Epithelial cell of esophagus (primary cell): Measurements from ENCODE around the gene INSM1.

Experiments used
- DNase-seq: peaks from one replicate; pipeline ENCODE4 v3.0.0; 2010; ENCODE audit warnings: low read depth
- H3K4me3 ChIP-seq: 2 replicates; pipeline ENCODE4 v1.5.1; 2011; ENCODE audit warnings: mild to moderate bottlenecking, low read length, control low read depth
- TF ChIP-seq, protein P1 (sequence below): IDR thresholded peaks from 2 replicates; pipeline ENCODE4 v1.5.1; 2011; ENCODE audit warnings: low read depth, mild to moderate bottlenecking, low read length, control low read depth, inconsistent platforms; ENCODE audit not compliant: insufficient read depth; ENCODE audit errors: missing control alignments

Gene INSM1

DNA sequence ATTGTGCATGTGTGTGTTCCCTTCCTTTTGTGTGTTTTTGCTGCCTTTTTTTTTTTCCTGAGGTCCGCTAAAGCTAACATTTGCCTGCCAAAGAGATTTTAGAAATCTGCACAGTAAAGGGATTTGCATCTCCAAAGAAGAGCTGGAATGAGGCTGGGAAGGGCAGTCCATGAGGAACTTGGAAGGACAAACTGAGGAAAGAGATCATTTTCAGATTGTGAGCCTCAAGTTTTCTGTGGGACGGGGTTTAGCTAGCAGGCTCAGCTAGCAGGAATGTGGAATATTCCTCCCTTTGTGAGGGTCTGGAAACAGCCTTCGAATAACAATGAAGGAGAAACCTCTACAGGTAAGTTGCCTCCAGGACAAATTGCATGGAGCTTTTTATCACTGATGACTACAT, 3.8 kb downstream of the INSM1 start:
- TF ChIP-seq, protein P1, sequence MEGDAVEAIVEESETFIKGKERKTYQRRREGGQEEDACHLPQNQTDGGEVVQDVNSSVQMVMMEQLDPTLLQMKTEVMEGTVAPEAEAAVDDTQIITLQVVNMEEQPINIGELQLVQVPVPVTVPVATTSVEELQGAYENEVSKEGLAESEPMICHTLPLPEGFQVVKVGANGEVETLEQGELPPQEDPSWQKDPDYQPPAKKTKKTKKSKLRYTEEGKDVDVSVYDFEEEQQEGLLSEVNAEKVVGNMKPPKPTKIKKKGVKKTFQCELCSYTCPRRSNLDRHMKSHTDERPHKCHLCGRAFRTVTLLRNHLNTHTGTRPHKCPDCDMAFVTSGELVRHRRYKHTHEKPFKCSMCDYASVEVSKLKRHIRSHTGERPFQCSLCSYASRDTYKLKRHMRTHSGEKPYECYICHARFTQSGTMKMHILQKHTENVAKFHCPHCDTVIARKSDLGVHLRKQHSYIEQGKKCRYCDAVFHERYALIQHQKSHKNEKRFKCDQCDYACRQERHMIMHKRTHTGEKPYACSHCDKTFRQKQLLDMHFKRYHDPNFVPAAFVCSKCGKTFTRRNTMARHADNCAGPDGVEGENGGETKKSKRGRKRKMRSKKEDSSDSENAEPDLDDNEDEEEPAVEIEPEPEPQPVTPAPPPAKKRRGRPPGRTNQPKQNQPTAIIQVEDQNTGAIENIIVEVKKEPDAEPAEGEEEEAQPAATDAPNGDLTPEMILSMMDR: no peak
- DNase-seq: no peak
- H3K4me3 ChIP-seq: no peak overlapping the region

DNA sequence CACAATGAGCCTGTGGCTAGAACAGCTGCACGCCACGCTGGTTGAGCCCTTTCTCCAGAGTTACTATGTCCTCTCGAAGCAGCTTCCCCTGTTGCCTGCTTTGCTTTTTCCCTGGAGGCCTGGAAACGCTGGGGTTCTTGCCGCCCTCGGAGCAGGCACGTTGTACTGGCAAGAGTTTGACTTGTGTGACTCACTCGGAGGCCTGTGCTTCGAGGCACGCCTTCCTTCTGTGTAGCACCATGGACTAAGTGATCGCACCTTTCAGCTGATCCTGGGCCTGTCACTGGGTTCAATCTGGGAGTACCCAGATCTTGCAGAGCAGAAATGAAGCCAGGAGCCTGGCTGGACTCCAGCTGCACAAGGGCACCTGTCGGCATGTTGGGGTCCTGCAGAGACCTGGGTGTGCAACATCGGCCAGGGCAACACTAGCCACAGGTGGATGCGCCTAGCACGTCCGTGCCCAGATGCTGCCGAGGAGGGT, 5.2 kb downstream of the INSM1 start:
- H3K4me3 ChIP-seq: no peak overlapping the region
- TF ChIP-seq, protein P1: no peak
- DNase-seq: peak; percentile 66

DNA sequence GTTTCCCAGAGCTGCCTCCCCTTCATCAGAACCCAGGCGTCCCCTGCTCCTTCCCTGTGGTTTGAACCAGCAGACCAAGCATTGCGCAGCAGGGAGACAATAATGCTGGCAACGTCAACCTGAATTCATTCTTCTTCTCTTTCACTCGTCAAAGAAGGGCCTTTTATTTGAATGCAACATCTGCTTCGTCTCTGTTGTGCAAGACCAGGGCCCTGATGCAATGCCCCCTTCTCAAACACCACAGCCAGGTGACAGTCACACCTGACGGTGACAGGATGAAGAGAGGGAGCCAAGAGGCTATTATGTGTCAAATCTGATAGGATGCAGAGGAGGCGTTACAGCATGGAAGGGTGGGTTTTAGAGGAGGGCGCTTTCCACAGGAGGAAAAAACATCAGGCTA, 8.0 kb downstream of the INSM1 start:
- H3K4me3 ChIP-seq: no peak overlapping the region
- TF ChIP-seq, protein P1: no peak
- DNase-seq: no peak

DNA sequence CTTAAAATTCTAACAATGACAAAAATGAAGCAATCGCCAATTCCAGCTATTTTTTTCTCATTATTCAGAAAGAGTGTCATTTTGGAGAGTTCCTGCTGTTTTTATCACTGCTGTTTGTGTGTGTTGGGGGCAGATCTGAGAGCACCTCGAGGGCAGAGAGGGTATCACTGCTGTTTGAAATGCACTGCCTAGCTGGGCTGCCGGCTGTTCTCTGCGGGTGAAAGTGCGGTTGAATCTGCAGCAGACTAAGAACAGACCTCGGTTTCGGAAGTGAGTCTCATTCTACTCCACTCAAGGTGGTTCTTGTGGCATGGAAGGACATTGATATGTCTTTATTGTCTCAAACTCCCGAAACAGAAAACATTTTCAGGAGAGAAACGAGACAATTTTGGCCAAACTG, 18.3 kb downstream of the INSM1 start:
- TF ChIP-seq, protein P1: no peak
- DNase-seq: no peak
- H3K4me3 ChIP-seq: no peak overlapping the region

DNA sequence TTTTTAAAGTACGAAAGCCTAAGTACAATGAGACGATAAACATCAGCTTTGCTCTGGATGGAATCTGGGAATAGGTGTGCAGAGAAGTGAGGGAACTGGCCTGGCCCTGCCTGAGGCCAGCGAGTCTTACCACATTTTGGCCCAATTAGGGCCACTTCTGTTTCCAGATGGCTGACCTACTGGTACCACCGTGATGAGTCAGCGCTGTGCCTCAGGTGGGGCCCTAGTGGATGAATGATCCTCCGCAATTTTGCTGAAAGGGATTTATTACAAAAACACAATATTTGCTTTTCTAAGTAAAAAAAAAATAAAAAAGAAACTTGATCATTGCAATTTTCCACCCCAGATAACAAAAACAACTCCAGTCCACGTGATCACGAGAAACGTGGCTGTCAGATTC, 22.5 kb downstream of the INSM1 start:
- TF ChIP-seq, protein P1: no peak
- DNase-seq: no peak

DNA sequence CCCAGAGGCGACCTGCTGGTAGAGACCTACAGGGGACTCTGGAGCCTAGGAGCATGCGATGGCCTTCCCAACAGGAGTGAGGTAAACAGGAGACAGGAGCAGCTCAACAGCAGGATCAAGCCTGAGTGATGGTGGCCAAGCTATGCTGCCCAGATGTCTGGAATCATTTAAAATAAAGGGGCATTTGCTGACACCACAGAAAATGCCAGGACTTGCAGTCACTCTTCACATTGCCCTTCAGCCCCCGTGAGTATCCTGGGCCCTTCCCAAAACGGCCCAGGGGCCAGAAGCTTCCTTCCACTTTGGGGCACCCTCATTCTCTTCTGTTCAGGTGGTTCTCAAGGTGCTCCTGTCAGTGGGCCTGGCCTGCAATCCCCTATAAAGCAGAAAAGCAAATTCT, 23.2 kb downstream of the INSM1 start:
- TF ChIP-seq, protein P1: no peak
- no peak overlapping the region for H3K4me3 ChIP-seq
- no peak for DNase-seq

More for the DNA sequence above, 22.5 kb downstream of the INSM1 start:
- H3K4me3 ChIP-seq: no peak overlapping the region

DNA sequence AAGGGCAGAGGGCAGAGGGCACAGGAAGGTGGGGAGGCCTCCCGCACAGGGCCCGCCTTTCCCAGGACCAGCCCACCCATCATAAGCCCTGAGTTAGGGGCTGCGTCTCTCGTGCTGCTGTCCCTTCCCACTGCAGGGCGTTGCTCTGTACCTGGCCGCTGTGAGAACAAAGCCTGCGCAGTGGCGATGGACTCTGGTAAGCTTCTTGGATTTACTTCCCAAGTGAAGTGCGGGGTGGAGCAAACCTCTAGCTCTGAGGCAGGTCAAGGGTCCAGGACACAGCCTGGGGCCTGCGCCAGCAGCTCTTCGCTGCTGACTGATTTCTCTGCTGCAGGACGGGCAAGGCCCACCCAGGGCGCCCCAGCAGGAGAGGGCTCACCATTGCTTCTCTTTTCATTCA, 23.9 kb downstream of the INSM1 start:
- DNase-seq: no peak
- H3K4me3 ChIP-seq: no peak overlapping the region
- TF ChIP-seq, protein P1: no peak
